ENCODE data around the gene ANKRD49. TPM values are rescaled to one million over a fixed set of nuclear protein-coding genes. Genes with fewer than 3 reads are reported as not detected.
A peak's percentile ranks its signal among the peaks of the same experiment; 100 is the strongest.

ANKRD49 gene, protein sequence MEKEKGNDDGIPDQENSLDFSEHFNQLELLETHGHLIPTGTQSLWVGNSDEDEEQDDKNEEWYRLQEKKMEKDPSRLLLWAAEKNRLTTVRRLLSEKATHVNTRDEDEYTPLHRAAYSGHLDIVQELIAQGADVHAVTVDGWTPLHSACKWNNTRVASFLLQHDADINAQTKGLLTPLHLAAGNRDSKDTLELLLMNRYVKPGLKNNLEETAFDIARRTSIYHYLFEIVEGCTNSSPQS
- total RNA-seq: 37.9 TPM
- 10 to 100 TPM; 34.0 to 38.6 (median 36.4) TPM for polyA plus RNA-seq

DNA sequence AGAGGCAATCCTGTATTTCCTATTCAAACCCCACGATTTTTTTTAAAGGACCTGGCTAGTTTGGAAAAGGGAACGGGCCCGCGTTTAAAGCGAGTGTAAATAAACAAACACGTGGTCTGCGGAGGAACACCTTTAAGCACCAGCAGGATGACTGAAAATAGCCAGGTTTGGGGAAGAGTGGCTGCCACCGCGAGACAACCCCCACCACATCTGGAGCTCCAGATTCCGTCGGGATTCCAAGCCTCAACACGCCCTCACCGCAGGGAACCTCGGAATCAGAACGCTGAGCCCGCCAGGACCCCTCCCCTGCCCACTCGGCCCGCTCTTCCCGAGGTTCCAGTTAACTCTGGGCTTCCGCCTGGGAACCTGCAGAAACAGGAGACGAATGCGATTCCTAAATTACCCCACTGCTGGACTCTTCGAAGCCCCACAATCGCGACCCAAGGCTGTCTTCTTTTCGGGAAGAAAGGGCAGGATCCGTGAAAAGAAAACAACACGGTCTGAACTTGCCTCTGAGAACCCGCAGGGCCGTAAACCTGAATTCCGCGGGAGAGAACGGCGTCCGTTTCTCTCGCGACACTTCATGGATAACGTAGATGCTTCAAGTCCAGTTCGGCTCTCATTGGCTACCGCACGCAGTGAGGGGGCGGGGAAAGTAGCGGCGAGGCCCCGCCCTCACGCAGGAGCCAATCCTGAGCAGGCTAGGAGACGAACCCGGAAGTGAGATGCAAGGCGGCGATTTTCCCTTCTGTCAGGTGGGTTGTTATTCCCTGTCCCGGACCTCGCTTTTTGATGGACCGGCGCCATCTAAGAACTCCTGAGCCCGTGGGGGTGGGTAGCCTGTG is at the start of gene ANKRD49, which contains the start of gene MRE11:
ANKRD49 (plus strand) TSS at position 704 of the 845 bp plus-strand sequence. CDS start 2,710 bp downstream, outside the sequence.
MRE11 (minus strand) TSS at position 564 of the 845 bp plus-strand sequence. CDS start 1,043 bp downstream, outside the sequence.
- H3K36me3 Mint-ChIP-seq: peaks cover 38% of the 10 kb centered on the region
- H3K4me1 Mint-ChIP-seq: peaks cover 37 to 65% (median 50%) of the 10 kb centered on the region in 4 donors
- Histone ChIP-seq H3K27ac (ENCODE audit: insufficient read depth, low read length, poor library complexity, severe bottlenecking) (peak within 1 kb of the TSS; percentile 90), H3K4me3 (ENCODE audit: low read depth, low read length) (peak within 1 kb of the TSS; percentile 95), H3K27me3 (ENCODE audit: control insufficient read depth, insufficient read depth, low read length) (no peaks in the 10 kb centered on the region), H3K9me3 (ENCODE audit: control insufficient read depth in 2 of 2, low read length in 2 of 2) (no peaks in the 10 kb centered on the region), H3K4me1 (ENCODE audit: control insufficient read depth, insufficient read depth, low read length, poor library complexity, severe bottlenecking) (peaks cover 35% of the 10 kb centered on the region), H3K36me3 (ENCODE audit: control insufficient read depth, insufficient read depth, low read length) (peaks cover 36% of the 10 kb centered on the region)
- peak; percentile 99 to 100 for ATAC-seq (ENCODE audit: low read depth in 2 of 2)
- peak; percentile 95 to 98 (median 98) for DNase-seq
- H3K9me3 Mint-ChIP-seq: no peaks in the 10 kb centered on the region
- H3K27me3 Mint-ChIP-seq: no peaks in the 10 kb centered on the region
- peak within 1 kb of the TSS; percentile 92 to 99 (median 95) for H3K4me3 Mint-ChIP-seq
- peak within 1 kb of the TSS; percentile 96 to 99 (median 98) for H3K27ac Mint-ChIP-seq

DNA sequence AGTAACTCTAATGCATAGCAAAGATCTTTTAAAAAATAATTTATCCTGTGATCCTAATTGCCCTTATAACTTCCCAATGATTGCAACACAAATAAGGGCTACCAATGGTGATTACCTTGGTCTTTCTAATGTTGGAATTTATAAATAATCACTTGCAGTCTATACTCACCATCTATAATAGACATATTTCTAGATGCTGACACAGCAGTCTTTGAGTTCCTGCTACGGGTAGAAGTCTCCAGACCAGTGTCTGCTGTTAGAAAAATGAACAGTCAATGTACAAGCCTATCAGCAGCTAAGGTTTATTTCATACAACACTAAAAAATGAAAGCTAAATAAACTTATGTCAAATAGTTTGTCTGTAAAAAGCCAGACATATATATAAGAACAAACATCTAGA is 48.1 kb upstream of the ANKRD49 start:
- no peaks in the 10 kb centered on the region for H3K27me3 Mint-ChIP-seq
- H3K36me3 Mint-ChIP-seq: peaks cover 43% of the 10 kb centered on the region
- Histone ChIP-seq H3K27me3 (ENCODE audit: control insufficient read depth, insufficient read depth, low read length) (no peaks in the 10 kb centered on the region), H3K9me3 (ENCODE audit: control insufficient read depth in 2 of 2, low read length in 2 of 2) (no peaks in the 10 kb centered on the region), H3K27ac (ENCODE audit: insufficient read depth, low read length, poor library complexity, severe bottlenecking) (no peak overlapping the region), H3K4me1 (ENCODE audit: control insufficient read depth, insufficient read depth, low read length, poor library complexity, severe bottlenecking) (no peaks in the 10 kb centered on the region), H3K36me3 (ENCODE audit: control insufficient read depth, insufficient read depth, low read length) (peaks cover 31% of the 10 kb centered on the region), H3K4me3 (ENCODE audit: low read depth, low read length) (no peak overlapping the region)
- DNase-seq (no peak), ATAC-seq (ENCODE audit: low read depth in 2 of 2) (no peak)
- H3K27ac Mint-ChIP-seq: no peak overlapping the region
- peaks cover 0 to 5% (median 0%) of the 10 kb centered on the region in 4 donors for H3K4me1 Mint-ChIP-seq
- no peak overlapping the region for H3K4me3 Mint-ChIP-seq
- no peaks in the 10 kb centered on the region for H3K9me3 Mint-ChIP-seq

DNA sequence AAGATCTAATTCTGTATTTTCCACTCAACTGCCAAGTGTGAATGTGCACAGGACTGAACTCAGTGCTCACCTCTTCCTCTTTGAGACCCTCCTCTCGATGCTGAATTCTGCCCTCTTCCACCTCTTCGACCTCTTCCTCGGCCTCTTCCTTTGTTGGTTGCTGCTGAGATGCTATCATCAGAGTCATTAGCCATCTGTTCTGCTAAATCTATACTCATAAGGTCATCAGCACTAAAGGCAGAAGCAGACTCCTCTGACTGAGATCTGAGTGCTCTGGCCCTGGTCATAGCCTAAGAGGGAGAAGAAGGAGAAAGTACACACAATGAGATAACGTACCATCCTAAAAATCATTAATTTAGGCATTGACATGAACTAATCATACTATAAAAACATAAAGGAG is 46.6 kb upstream of the ANKRD49 start:
- H3K36me3 Mint-ChIP-seq: peaks cover 39% of the 10 kb centered on the region
- H3K9me3 ChIP-seq (ENCODE audit: control insufficient read depth in 2 of 2, low read length in 2 of 2): no peaks in the 10 kb centered on the region
- no peaks in the 10 kb centered on the region for H3K27me3 Mint-ChIP-seq
- H3K4me3 ChIP-seq (ENCODE audit: low read depth, low read length): no peak overlapping the region
- H3K4me1 Mint-ChIP-seq: no peaks in the 10 kb centered on the region
- H3K27ac ChIP-seq (ENCODE audit: insufficient read depth, low read length, poor library complexity, severe bottlenecking): no peak overlapping the region
- H3K27me3 ChIP-seq (ENCODE audit: control insufficient read depth, insufficient read depth, low read length): no peaks in the 10 kb centered on the region
- H3K27ac Mint-ChIP-seq: no peak overlapping the region
- peaks cover 29% of the 10 kb centered on the region for H3K36me3 ChIP-seq (ENCODE audit: control insufficient read depth, insufficient read depth, low read length)
- no peak overlapping the region for H3K4me3 Mint-ChIP-seq
- no peaks in the 10 kb centered on the region for H3K9me3 Mint-ChIP-seq
- ATAC-seq (ENCODE audit: low read depth in 2 of 2) (no peak), DNase-seq (no peak)
- no peaks in the 10 kb centered on the region for H3K4me1 ChIP-seq (ENCODE audit: control insufficient read depth, insufficient read depth, low read length, poor library complexity, severe bottlenecking)

DNA sequence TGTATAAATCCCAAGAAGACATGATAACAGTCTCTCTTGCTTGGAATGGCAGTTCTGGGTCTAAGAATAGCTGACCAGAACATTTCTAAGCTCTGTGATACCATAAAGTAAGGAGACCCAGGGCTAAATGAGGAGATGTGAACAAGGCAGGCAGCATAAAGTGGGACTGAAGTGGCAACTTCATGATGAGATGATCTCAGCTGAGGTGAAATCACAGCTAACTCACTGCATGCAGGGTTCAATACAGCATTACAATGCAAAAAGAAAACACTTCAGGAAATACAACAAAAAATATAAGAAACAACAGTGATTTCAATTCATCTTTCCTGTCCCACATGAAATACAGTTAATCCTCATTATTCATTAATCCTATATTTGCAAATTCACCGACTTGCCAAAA is 44.8 kb upstream of the ANKRD49 start:
- H3K4me3 Mint-ChIP-seq: no peak overlapping the region
- H3K36me3 Mint-ChIP-seq: peaks cover 39% of the 10 kb centered on the region
- Histone ChIP-seq H3K4me1 (ENCODE audit: control insufficient read depth, insufficient read depth, low read length, poor library complexity, severe bottlenecking) (no peaks in the 10 kb centered on the region), H3K4me3 (ENCODE audit: low read depth, low read length) (no peak overlapping the region), H3K9me3 (ENCODE audit: control insufficient read depth in 2 of 2, low read length in 2 of 2) (no peaks in the 10 kb centered on the region), H3K27ac (ENCODE audit: insufficient read depth, low read length, poor library complexity, severe bottlenecking) (no peak overlapping the region), H3K27me3 (ENCODE audit: control insufficient read depth, insufficient read depth, low read length) (no peaks in the 10 kb centered on the region), H3K36me3 (ENCODE audit: control insufficient read depth, insufficient read depth, low read length) (peaks cover 23% of the 10 kb centered on the region)
- H3K4me1 Mint-ChIP-seq: no peaks in the 10 kb centered on the region
- peaks cover 0 to 1% (median 0%) of the 10 kb centered on the region in 7 donors for H3K9me3 Mint-ChIP-seq
- H3K27me3 Mint-ChIP-seq: no peaks in the 10 kb centered on the region
- no peak for ATAC-seq (ENCODE audit: low read depth in 2 of 2)
- no peak for DNase-seq
- H3K27ac Mint-ChIP-seq: no peak overlapping the region

DNA sequence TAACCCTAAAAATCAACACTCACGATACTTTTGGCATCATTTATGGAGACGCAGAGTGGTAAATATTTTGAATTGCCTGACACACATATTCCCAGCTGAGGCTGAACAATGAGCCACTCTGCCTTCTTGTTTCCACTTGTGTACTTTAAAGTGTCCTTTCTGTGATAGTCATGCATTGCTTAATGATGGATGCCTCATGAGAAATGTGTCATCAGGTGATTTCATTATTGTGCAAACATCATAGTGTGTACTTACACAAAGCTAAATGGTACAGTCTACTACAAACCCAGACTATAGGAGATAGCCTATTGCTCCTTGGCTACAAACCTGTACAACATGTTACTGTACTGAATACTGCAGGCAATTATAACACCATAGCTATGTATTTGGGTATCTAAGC is 44.3 kb upstream of the ANKRD49 start:
- no peak overlapping the region for H3K27ac ChIP-seq (ENCODE audit: insufficient read depth, low read length, poor library complexity, severe bottlenecking)
- no peaks in the 10 kb centered on the region for H3K4me1 ChIP-seq (ENCODE audit: control insufficient read depth, insufficient read depth, low read length, poor library complexity, severe bottlenecking)
- Mint-ChIP-seq H3K36me3 (peaks cover 35% of the 10 kb centered on the region), H3K27me3 (no peaks in the 10 kb centered on the region), H3K4me3 (no peak overlapping the region), H3K27ac (no peak overlapping the region), H3K9me3 (peaks cover 0 to 1% (median 0%) of the 10 kb centered on the region in 7 donors), H3K4me1 (no peaks in the 10 kb centered on the region)
- H3K4me3 ChIP-seq (ENCODE audit: low read depth, low read length): no peak overlapping the region
- ATAC-seq (ENCODE audit: low read depth in 2 of 2) (no peak), DNase-seq (no peak)
- no peaks in the 10 kb centered on the region for H3K27me3 ChIP-seq (ENCODE audit: control insufficient read depth, insufficient read depth, low read length)
- H3K36me3 ChIP-seq (ENCODE audit: control insufficient read depth, insufficient read depth, low read length): peaks cover 20% of the 10 kb centered on the region
- H3K9me3 ChIP-seq (ENCODE audit: control insufficient read depth in 2 of 2, low read length in 2 of 2): no peaks in the 10 kb centered on the region

DNA sequence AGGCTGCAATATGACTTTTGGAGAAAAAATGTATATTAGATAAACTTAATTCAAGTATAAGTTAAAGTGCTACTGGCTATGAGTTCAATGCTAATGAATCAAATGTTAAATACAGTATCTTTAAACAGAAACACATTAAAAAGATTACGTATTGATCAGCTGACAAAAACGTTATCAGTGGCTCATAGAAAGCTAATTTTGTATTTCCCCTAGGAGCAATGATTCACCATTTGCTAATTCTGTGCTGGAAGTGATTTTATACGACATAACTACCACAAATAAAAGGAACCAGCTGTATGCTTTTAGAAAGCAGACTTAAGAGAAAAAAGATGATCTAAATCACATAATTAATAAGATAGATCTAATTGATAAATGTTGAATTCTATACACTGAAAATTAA is 43.7 kb upstream of the ANKRD49 start:
- Histone ChIP-seq H3K36me3 (ENCODE audit: control insufficient read depth, insufficient read depth, low read length) (peaks cover 15% of the 10 kb centered on the region), H3K4me3 (ENCODE audit: low read depth, low read length) (no peak overlapping the region), H3K27me3 (ENCODE audit: control insufficient read depth, insufficient read depth, low read length) (no peaks in the 10 kb centered on the region), H3K27ac (ENCODE audit: insufficient read depth, low read length, poor library complexity, severe bottlenecking) (no peak overlapping the region), H3K4me1 (ENCODE audit: control insufficient read depth, insufficient read depth, low read length, poor library complexity, severe bottlenecking) (no peaks in the 10 kb centered on the region), H3K9me3 (ENCODE audit: control insufficient read depth in 2 of 2, low read length in 2 of 2) (no peaks in the 10 kb centered on the region)
- no peaks in the 10 kb centered on the region for H3K4me1 Mint-ChIP-seq
- H3K9me3 Mint-ChIP-seq: peaks cover 0 to 1% (median 0%) of the 10 kb centered on the region in 7 donors
- no peaks in the 10 kb centered on the region for H3K27me3 Mint-ChIP-seq
- peaks cover 34% of the 10 kb centered on the region for H3K36me3 Mint-ChIP-seq
- H3K4me3 Mint-ChIP-seq: no peak overlapping the region
- ATAC-seq (ENCODE audit: low read depth in 2 of 2) (no peak), DNase-seq (no peak)
- H3K27ac Mint-ChIP-seq: no peak overlapping the region

DNA sequence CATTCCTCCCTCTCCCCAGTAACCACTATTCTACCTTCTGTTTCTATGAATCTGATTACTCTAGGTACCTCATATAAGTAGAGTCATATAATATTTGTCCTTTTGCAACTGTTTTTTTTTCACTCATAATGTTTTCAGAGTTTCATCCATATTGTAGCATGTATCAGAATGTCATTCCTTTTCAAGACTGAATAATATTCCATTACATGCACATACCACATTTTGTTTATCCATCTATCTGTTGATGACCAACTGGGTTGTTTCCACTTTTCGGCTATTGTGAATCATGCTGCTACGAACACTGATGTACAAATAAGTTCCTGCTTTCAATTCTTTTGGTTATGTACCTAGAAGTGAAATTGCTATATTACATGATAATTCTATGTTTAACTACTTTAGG is 40.8 kb upstream of the ANKRD49 start:
- Histone ChIP-seq H3K27me3 (ENCODE audit: control insufficient read depth, insufficient read depth, low read length) (no peaks in the 10 kb centered on the region), H3K36me3 (ENCODE audit: control insufficient read depth, insufficient read depth, low read length) (peaks cover 14% of the 10 kb centered on the region), H3K9me3 (ENCODE audit: control insufficient read depth in 2 of 2, low read length in 2 of 2) (no peaks in the 10 kb centered on the region), H3K4me1 (ENCODE audit: control insufficient read depth, insufficient read depth, low read length, poor library complexity, severe bottlenecking) (no peaks in the 10 kb centered on the region), H3K4me3 (ENCODE audit: low read depth, low read length) (no peak overlapping the region), H3K27ac (ENCODE audit: insufficient read depth, low read length, poor library complexity, severe bottlenecking) (no peak overlapping the region)
- no peak for ATAC-seq (ENCODE audit: low read depth in 2 of 2)
- Mint-ChIP-seq H3K4me3 (no peak overlapping the region), H3K27ac (peak overlapping the region in 2 of 3 donors; percentile 3 to 21), H3K9me3 (peaks cover 0 to 1% (median 0%) of the 10 kb centered on the region in 7 donors), H3K4me1 (peaks cover 0 to 4% (median 0%) of the 10 kb centered on the region in 4 donors), H3K36me3 (peaks cover 40% of the 10 kb centered on the region), H3K27me3 (no peaks in the 10 kb centered on the region)
- no peak for DNase-seq
